GM12874 (cell line): ENCODE results near the gene MEGF9.

Source experiments
- CTCF ChIP-seq: IDR thresholded peaks from 2 replicates; pipeline ENCODE4 v1.5.1; 2011; ENCODE audit warnings: low read depth, mild to moderate bottlenecking, control low read depth, low read length, moderate library complexity; ENCODE audit not compliant: insufficient read depth

Gene MEGF9

GRCh38 chr9:120701248-120701647 is 13.0 kb downstream of the MEGF9 start:
- TF ChIP-seq CTCF, result no peak

GRCh38 chr9:120698766-120699165 is 15.5 kb downstream of the MEGF9 start:
- no peak for TF ChIP-seq CTCF

- no peak for TF ChIP-seq CTCF
These were observed 16.8 kb downstream of the MEGF9 start for GRCh38 chr9:120697448-120697847.

GRCh38 chr9:120696551-120697230 is 17.6 kb downstream of the MEGF9 start:
- TF ChIP-seq CTCF, result no peak

- no peak for TF ChIP-seq CTCF
These were observed 19.7 kb downstream of the MEGF9 start for GRCh38 chr9:120694559-120694958.

GRCh38 chr9:120693700-120694008 is 20.6 kb downstream of the MEGF9 start:
- no peak for TF ChIP-seq CTCF

GRCh38 chr9:120692901-120693699 is 21.2 kb downstream of the MEGF9 start:
- no peak for TF ChIP-seq CTCF
